ENCODE results near the gene TBC1D26.
"Not testable (repeated sequence)": the region's sequence is repeated elsewhere in the genome, so short reads cannot be mapped to it uniquely, and the experiment has no call there.

The TBC1D26 gene

GRCh38 chr17:15744074-15744676, 12.1 kb downstream of the TBC1D26 start:
- H3K4me3 ChIP-seq (ENCODE audit: control insufficient read depth, low read depth, low read length) = no peak overlapping the region
- no peak for DNase-seq (ENCODE audit: low read depth)
- TF ChIP-seq CTCF (conservative IDR thresholded peaks at IDR 0.05; ENCODE audit: control insufficient read depth, insufficient read depth, low read depth, low read length) = no peak

GRCh38 chr17:15744885-15745284, 12.8 kb downstream of the TBC1D26 start:
- TF ChIP-seq CTCF (conservative IDR thresholded peaks at IDR 0.05; ENCODE audit: control insufficient read depth, insufficient read depth, low read depth, low read length) = no peak
- H3K4me3 ChIP-seq (ENCODE audit: control insufficient read depth, low read depth, low read length) = no peak overlapping the region
- no peak for DNase-seq (ENCODE audit: low read depth)

GRCh38 chr17:15749403-15749802, 17.3 kb downstream of the TBC1D26 start:
- not testable (repeated sequence) for H3K4me3 ChIP-seq (ENCODE audit: control insufficient read depth, low read depth, low read length)

GRCh38 chr17:15768865-15769533, 36.9 kb downstream of the TBC1D26 start:
- DNase-seq (ENCODE audit: low read depth); H3K4me3 ChIP-seq (ENCODE audit: control insufficient read depth, low read depth, low read length): not testable (repeated sequence)

More at GRCh38 chr17:15749403-15749802, 17.3 kb downstream of the TBC1D26 start:
- not testable (repeated sequence) for DNase-seq (ENCODE audit: low read depth)

GRCh38 chr17:15770679-15771078, 38.6 kb downstream of the TBC1D26 start:
- not testable (repeated sequence) for DNase-seq (ENCODE audit: low read depth)

GRCh38 chr17:15776871-15777270, 44.8 kb downstream of the TBC1D26 start:
- TF ChIP-seq CTCF (conservative IDR thresholded peaks at IDR 0.05; ENCODE audit: control insufficient read depth, insufficient read depth, low read depth, low read length) = no peak
- no peak overlapping the region for H3K4me3 ChIP-seq (ENCODE audit: control insufficient read depth, low read depth, low read length)

More at GRCh38 chr17:15770679-15771078, 38.6 kb downstream of the TBC1D26 start:
- not testable (repeated sequence) for H3K4me3 ChIP-seq (ENCODE audit: control insufficient read depth, low read depth, low read length)

GRCh38 chr17:15777297-15777696, 45.2 kb downstream of the TBC1D26 start:
- H3K4me3 ChIP-seq (ENCODE audit: control insufficient read depth, low read depth, low read length) = no peak overlapping the region
- no peak for TF ChIP-seq CTCF (conservative IDR thresholded peaks at IDR 0.05; ENCODE audit: control insufficient read depth, insufficient read depth, low read depth, low read length)
- no peak for DNase-seq (ENCODE audit: low read depth)

More at GRCh38 chr17:15776871-15777270, 44.8 kb downstream of the TBC1D26 start:
- DNase-seq (ENCODE audit: low read depth) = no peak

- no peak overlapping the region for H3K4me3 ChIP-seq (ENCODE audit: control insufficient read depth, low read depth, low read length)
- no peak for DNase-seq (ENCODE audit: low read depth)
- TF ChIP-seq CTCF (conservative IDR thresholded peaks at IDR 0.05; ENCODE audit: control insufficient read depth, insufficient read depth, low read depth, low read length) = no peak
Observed at GRCh38 chr17:15777717-15778116, 45.6 kb downstream of the TBC1D26 start.
